CD8-positive, alpha-beta memory T cell (primary cell): ENCODE measurements around the gene TUT4. TPM values are rescaled to one million over a fixed set of nuclear protein-coding genes. Genes with fewer than 3 reads are reported as not detected.
"Not testable (repeated sequence)": the region's sequence is repeated elsewhere in the genome, so short reads cannot be mapped to it uniquely, and the experiment has no call there.

Experiments used
- CTCF ChIA-PET: fragments of 350-600 bp; sonication (Branson Sonifier 250); formaldehyde crosslinking; loops from one replicate; lab custom pipeline; 2021; ENCODE audit warnings: antibody characterized with exemption; lab: Charles Lee
- POLR2A ChIA-PET: fragments of 350-600 bp; sonication (Branson Sonifier 250); formaldehyde crosslinking; loops from one replicate; lab custom pipeline; 2021; ENCODE audit warnings: antibody characterized with exemption; lab: Charles Lee
- DNase-seq, 5 donors: peaks; one replicate each; pipeline versions ENCODE4 v3.0.0 to v3.0.0-alpha.2; 2020 to 2022; ENCODE audit warnings: mixed read lengths in 1 of 5
- H3K27ac ChIP-seq: one replicate; pipeline ENCODE4 v1.7.0; 2013; ENCODE audit warnings: low read depth, mild to moderate bottlenecking, low read length, moderate library complexity
- H3K27me3 ChIP-seq: 2 replicates; pipeline ENCODE4 v1.7.0; 2013; ENCODE audit warnings: low read length, mild to moderate bottlenecking; ENCODE audit not compliant: insufficient read depth, poor library complexity, severe bottlenecking
- H3K36me3 ChIP-seq: 2 replicates; pipeline ENCODE4 v1.7.0; 2013; ENCODE audit warnings: mild to moderate bottlenecking, low read length, moderate library complexity; ENCODE audit not compliant: insufficient read depth
- H3K4me1 ChIP-seq: 2 replicates; pipeline ENCODE4 v1.7.0; 2013; ENCODE audit warnings: mild to moderate bottlenecking, low read length, moderate library complexity; ENCODE audit not compliant: insufficient read depth
- H3K4me3 ChIP-seq: 2 replicates; pipeline ENCODE4 v1.7.0; 2013; ENCODE audit warnings: mild to moderate bottlenecking, low read length
- H3K9me3 ChIP-seq: 2 replicates; pipeline ENCODE4 v1.7.0; 2013; ENCODE audit warnings: mild to moderate bottlenecking, low read length
- H3K27ac Mint-ChIP-seq, 8 donors: one replicate each; pipeline ENCODE4 v1.8.0; 2020 to 2021; ENCODE audit warnings: mixed read lengths in 8 of 8, mild to moderate bottlenecking in 6 of 8, inconsistent platforms in 3 of 8, moderate library complexity in 3 of 8
- H3K27me3 Mint-ChIP-seq, 2 donors: one replicate each; pipeline ENCODE4 v1.8.0; 2020 to 2021; ENCODE audit warnings: mixed read lengths in 2 of 2, mild to moderate bottlenecking in 1 of 2, moderate library complexity in 1 of 2
- H3K36me3 Mint-ChIP-seq, 3 donors: one replicate each; pipeline ENCODE4 v1.8.0; 2020 to 2021; ENCODE audit warnings: mixed read lengths in 3 of 3, inconsistent platforms in 1 of 3, mild to moderate bottlenecking in 1 of 3
- H3K4me1 Mint-ChIP-seq, 3 donors: one replicate each; pipeline ENCODE4 v1.8.0; 2020 to 2021; ENCODE audit warnings: mixed read lengths in 3 of 3, inconsistent platforms in 1 of 3, mild to moderate bottlenecking in 1 of 3
- H3K4me3 Mint-ChIP-seq, 7 donors: one replicate each; pipeline ENCODE4 v1.8.0; 2020 to 2021; ENCODE audit warnings: mixed read lengths in 7 of 7, mild to moderate bottlenecking in 6 of 7, moderate library complexity in 4 of 7, inconsistent platforms in 2 of 7
- H3K9me3 Mint-ChIP-seq, 5 donors: one replicate each; pipeline ENCODE4 v1.8.0; 2020 to 2022; ENCODE audit warnings: mixed read lengths in 5 of 5, mild to moderate bottlenecking in 3 of 5, moderate library complexity in 2 of 5, inconsistent platforms in 1 of 5
- polyA plus RNA-seq: library from polyadenylated mRNA; unstranded; fragments of 300-500 nt; fragmentation: Illumina TruSeq; gene quantifications from one replicate; pipeline ENCODE4 v1.2.3, GENCODE V29; 2021
- total RNA-seq, 2 experiments: library from RNA; stranded (reverse); gene quantifications; one replicate each; pipeline ENCODE4 v1.2.3, GENCODE V29; 2021

Gene TUT4
- total and polyA plus RNA-seq, 3 experiments from 2014 or later: 40.1 to 63.1 (median 54.1) TPM

DNA sequence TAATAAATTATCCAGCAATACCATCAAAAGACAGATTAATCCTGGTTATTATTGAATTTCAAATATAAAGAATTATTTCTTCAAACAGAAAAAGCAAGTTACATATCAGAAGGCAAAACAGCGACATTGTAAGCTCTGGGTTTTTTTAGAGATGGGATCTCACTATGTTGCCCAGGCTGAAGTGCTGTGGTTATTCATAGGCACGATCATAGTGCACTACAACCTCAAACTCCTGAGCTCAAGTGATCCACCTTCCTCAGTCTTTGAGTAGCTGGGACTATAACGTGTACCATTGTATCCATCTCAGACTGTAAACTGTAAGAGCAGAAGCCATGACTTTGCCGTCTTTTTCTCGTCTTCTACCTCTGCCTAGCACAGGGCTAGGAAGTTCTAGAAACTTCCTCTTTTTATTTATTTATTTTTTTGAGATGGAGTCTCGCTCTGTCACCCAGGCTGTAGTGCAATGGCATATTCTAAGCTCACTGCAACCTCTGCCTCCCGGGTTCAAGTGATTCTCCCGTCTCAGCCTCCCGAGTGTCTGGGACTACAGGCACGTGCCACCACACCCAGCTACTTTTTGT is 29.3 kb upstream of the TUT4 start:
- POLR2A ChIA-PET: interaction anchor here (0.7 kb wide), 3 partner anchors 11 to 68 kb away, joined by 7 to 12 read pairs (median 10); no protein-coding TSS in a partner anchor
- no peaks in the 10 kb centered on the region for H3K27me3 ChIP-seq
- H3K36me3 Mint-ChIP-seq: no peaks in the 10 kb centered on the region
- no peak for DNase-seq
- no peaks in the 10 kb centered on the region for H3K36me3 ChIP-seq
- peaks cover 5 to 10% (median 9%) of the 10 kb centered on the region in 3 donors for H3K4me1 Mint-ChIP-seq
- H3K4me3 Mint-ChIP-seq: no peak overlapping the region
- no peaks in the 10 kb centered on the region for H3K4me1 ChIP-seq
- H3K27ac Mint-ChIP-seq: peak overlapping the region in 1 of 8 donors; percentile 8
- H3K27me3 Mint-ChIP-seq: no peaks in the 10 kb centered on the region
- H3K27ac ChIP-seq: no peak overlapping the region
- H3K9me3 ChIP-seq: no peaks in the 10 kb centered on the region
- CTCF ChIA-PET: no interaction called here
- H3K4me3 ChIP-seq: no peak overlapping the region
- H3K9me3 Mint-ChIP-seq: no peaks in the 10 kb centered on the region

DNA sequence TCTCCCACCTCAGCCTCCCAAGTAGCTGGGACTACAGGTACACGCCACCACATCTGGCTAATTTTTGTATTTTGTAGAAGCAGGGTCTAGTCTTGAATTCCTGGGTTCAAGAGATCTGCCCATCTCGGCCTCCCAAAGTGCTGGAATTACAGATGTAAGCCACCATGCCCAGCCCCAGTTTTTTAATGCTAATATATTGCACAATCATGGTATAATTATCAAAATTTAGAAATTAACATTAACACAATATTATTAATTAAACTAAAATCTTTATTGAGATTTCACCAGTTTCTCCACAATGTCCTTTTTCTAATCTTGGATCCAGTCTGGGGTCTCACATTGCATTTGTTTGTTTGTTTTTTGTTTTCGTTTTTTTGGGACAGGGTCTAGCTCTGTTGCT is 27.4 kb upstream of the TUT4 start:
- Mint-ChIP-seq H3K36me3 (peaks cover 0 to 4% (median 0%) of the 10 kb centered on the region in 3 donors), H3K9me3 (no peaks in the 10 kb centered on the region), H3K27me3 (no peaks in the 10 kb centered on the region), H3K4me1 (peaks cover 5 to 15% (median 9%) of the 10 kb centered on the region in 3 donors), H3K4me3 (no peak overlapping the region), H3K27ac (no peak overlapping the region)
- no peak for DNase-seq
- Histone ChIP-seq H3K27ac (no peak overlapping the region), H3K9me3 (no peaks in the 10 kb centered on the region), H3K36me3 (no peaks in the 10 kb centered on the region), H3K27me3 (no peaks in the 10 kb centered on the region), H3K4me1 (no peaks in the 10 kb centered on the region), H3K4me3 (no peak overlapping the region)
- ChIA-PET POLR2A (no interaction called here), CTCF (no interaction called here)

DNA sequence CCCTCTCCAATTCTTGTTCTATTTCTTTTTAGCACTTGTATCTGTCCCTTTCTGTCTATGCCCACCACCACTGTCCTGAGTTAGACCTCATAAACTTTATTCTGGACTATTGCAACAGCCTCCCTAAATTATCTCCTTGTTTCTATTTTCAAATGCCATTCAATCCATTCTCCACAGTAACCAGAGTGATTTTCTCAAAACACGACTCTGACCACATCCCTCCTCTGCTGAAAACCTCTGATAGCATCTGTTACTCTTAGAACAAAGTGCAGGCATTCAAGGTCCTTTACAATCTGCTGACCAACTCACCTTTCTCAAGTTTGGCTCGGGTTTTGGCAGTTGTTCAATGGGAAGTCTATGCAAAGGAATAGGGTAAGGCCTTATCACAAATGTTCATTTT is 26.5 kb upstream of the TUT4 start:
- H3K4me3 ChIP-seq: no peak overlapping the region
- no peak for DNase-seq
- no peaks in the 10 kb centered on the region for H3K9me3 ChIP-seq
- H3K27ac ChIP-seq: no peak overlapping the region
- ChIA-PET CTCF (interaction anchor here (1.0 kb wide), 1 partner anchor 107 kb away, joined by 3 read pairs; no protein-coding TSS in a partner anchor), POLR2A (no interaction called here)
- Mint-ChIP-seq H3K27me3 (no peaks in the 10 kb centered on the region), H3K36me3 (peaks cover 0 to 4% (median 0%) of the 10 kb centered on the region in 3 donors), H3K4me3 (no peak overlapping the region), H3K4me1 (peaks cover 5 to 19% (median 11%) of the 10 kb centered on the region in 3 donors), H3K9me3 (no peaks in the 10 kb centered on the region), H3K27ac (peak overlapping the region in 4 of 8 donors; percentile 0 to 17 (median 2))
- H3K4me1 ChIP-seq: no peaks in the 10 kb centered on the region
- no peaks in the 10 kb centered on the region for H3K36me3 ChIP-seq
- no peaks in the 10 kb centered on the region for H3K27me3 ChIP-seq

DNA sequence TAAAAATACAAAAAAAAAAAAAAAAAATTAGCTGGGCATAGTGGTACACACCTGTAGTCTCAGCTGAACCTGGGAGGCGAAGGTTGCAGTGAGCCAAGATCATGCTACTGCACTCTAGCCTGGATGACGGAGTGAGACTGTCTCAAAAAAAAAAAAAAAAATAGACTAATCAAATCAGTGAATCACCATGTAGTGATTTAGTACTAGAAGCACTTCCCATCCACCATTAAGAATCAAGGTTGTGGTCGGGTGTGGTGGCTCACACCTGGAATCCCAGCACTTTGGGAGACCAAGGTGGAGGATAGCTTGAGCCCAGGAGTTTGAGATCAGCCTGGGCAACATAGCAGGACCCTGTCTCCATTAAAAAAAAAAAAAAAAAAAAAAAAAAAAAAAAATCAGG is 25.2 kb upstream of the TUT4 start:
- H3K9me3 ChIP-seq, H3K27ac ChIP-seq, H3K9me3 Mint-ChIP-seq, H3K4me3 ChIP-seq, H3K27me3 Mint-ChIP-seq, POLR2A ChIA-PET, H3K27ac Mint-ChIP-seq, H3K27me3 ChIP-seq, H3K4me1 ChIP-seq, H3K36me3 ChIP-seq, H3K36me3 Mint-ChIP-seq, DNase-seq, H3K4me3 Mint-ChIP-seq: not testable (repeated sequence)
- peaks cover 5 to 19% (median 12%) of the 10 kb centered on the region in 3 donors for H3K4me1 Mint-ChIP-seq
- CTCF ChIA-PET: interaction anchor here (1.0 kb wide), 1 partner anchor 108 kb away, joined by 3 read pairs; no protein-coding TSS in a partner anchor

DNA sequence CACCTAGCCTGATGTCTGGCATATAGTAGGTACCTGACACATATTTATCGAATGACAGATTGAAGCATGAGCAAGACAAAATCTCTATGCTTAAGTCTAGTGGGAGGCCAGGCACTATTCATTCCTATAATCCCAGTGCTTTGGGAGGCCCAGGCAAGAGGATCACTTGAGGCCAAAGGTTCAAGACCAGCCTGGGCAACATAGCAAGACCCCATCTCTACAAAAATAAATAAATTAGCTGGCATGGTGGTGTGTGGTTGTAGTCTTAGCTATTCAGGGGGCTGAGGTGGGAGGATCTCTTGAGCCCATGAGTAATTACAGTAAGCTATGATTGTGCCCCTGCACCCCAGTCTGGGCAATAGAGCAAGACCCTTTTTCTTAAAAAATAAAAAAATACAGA is 23.2 kb upstream of the TUT4 start:
- Histone ChIP-seq H3K9me3 (no peaks in the 10 kb centered on the region), H3K4me3 (no peak overlapping the region), H3K27me3 (no peaks in the 10 kb centered on the region), H3K36me3 (no peaks in the 10 kb centered on the region), H3K4me1 (no peaks in the 10 kb centered on the region), H3K27ac (no peak overlapping the region)
- H3K9me3 Mint-ChIP-seq: no peaks in the 10 kb centered on the region
- no peak overlapping the region for H3K27ac Mint-ChIP-seq
- no peak overlapping the region for H3K4me3 Mint-ChIP-seq
- peaks cover 5 to 19% (median 16%) of the 10 kb centered on the region in 3 donors for H3K4me1 Mint-ChIP-seq
- DNase-seq: no peak
- H3K36me3 Mint-ChIP-seq: peaks cover 0 to 4% (median 0%) of the 10 kb centered on the region in 3 donors
- no peaks in the 10 kb centered on the region for H3K27me3 Mint-ChIP-seq
- CTCF ChIA-PET: interaction anchor here (1.2 kb wide), 1 partner anchor 11 kb away, joined by 3 read pairs; no protein-coding TSS in a partner anchor
- POLR2A ChIA-PET: no interaction called here

DNA sequence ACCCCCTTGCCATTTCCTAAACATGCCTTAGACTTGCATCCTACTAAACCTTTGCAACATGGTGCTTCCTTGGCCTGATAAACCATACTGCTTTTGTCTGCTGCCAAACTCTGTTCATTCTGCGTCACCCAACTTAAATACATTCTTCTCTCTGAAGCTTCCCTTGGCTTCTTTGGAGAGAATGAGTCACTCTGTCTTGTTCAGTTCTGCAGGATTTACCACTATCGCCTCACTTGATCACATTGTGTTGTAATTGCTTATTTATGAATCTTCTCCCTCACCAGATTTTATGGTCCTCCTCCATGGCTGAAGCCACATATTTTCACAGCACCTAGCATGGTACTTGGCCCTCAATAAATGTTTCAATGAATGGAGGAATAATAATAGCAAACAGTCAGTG is 21.7 kb upstream of the TUT4 start:
- H3K4me3 Mint-ChIP-seq: no peak overlapping the region
- Histone ChIP-seq H3K36me3 (no peaks in the 10 kb centered on the region), H3K4me1 (no peaks in the 10 kb centered on the region), H3K27ac (no peak overlapping the region), H3K9me3 (no peaks in the 10 kb centered on the region), H3K4me3 (no peak overlapping the region), H3K27me3 (no peaks in the 10 kb centered on the region)
- peak overlapping the region in 1 of 8 donors; percentile 0 for H3K27ac Mint-ChIP-seq
- CTCF ChIA-PET: no interaction called here
- H3K9me3 Mint-ChIP-seq: no peaks in the 10 kb centered on the region
- no peaks in the 10 kb centered on the region for H3K27me3 Mint-ChIP-seq
- peaks cover 0 to 4% (median 0%) of the 10 kb centered on the region in 3 donors for H3K36me3 Mint-ChIP-seq
- no peak for DNase-seq
- H3K4me1 Mint-ChIP-seq: peaks cover 5 to 18% (median 14%) of the 10 kb centered on the region in 3 donors
- POLR2A ChIA-PET: no interaction called here

DNA sequence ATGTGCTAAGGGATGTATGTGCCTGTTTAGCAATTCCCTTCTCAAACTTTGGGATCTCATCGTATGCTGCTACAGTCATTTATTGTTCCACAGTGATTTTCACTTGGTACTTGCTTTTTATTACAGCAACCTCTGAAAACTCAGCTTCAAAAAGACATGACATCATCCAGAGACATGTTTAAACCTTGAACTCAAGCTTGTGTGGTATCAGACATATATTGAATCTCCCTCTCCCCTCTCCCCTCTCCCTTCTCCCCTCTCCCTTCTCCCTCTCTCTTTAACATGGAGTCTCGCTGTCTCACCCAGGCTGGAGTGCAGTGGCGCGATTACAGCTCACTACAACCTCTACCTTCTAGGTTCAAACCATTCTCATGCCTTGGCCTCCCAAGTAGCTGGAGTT is 19.5 kb upstream of the TUT4 start:
- peaks cover 0 to 4% (median 0%) of the 10 kb centered on the region in 3 donors for H3K36me3 Mint-ChIP-seq
- DNase-seq: no peak
- POLR2A ChIA-PET: no interaction called here
- CTCF ChIA-PET: no interaction called here
- H3K4me3 ChIP-seq: no peak overlapping the region
- H3K4me3 Mint-ChIP-seq: no peak overlapping the region
- no peaks in the 10 kb centered on the region for H3K27me3 ChIP-seq
- H3K9me3 Mint-ChIP-seq: no peaks in the 10 kb centered on the region
- H3K27ac Mint-ChIP-seq: no peak overlapping the region
- peaks cover 0 to 22% (median 9%) of the 10 kb centered on the region in 3 donors for H3K4me1 Mint-ChIP-seq
- no peak overlapping the region for H3K27ac ChIP-seq
- H3K4me1 ChIP-seq: no peaks in the 10 kb centered on the region
- H3K36me3 ChIP-seq: no peaks in the 10 kb centered on the region
- H3K27me3 Mint-ChIP-seq: no peaks in the 10 kb centered on the region
- no peaks in the 10 kb centered on the region for H3K9me3 ChIP-seq

DNA sequence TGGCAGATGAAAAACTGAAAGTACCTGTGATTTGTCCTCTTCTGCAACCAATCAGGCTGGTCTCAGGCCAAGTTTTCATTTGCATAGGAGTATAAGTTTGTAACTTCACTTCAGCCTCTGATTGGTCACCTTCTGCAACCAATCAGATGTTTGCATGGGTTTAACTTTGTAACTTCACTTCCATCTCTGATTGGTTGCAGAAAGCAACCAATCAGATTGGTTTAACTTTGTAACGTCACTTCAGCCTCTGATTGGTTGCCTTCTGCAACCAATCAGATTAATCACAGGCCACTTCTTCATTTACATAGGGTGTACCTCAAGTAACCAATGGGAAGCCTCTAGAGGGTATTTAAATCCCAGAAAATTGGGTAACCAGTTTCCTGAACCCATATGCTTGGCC is 18.9 kb upstream of the TUT4 start:
- no peaks in the 10 kb centered on the region for H3K9me3 Mint-ChIP-seq
- DNase-seq: no peak
- H3K4me3 ChIP-seq: no peak overlapping the region
- no peak overlapping the region for H3K27ac ChIP-seq
- POLR2A ChIA-PET: no interaction called here
- no peaks in the 10 kb centered on the region for H3K9me3 ChIP-seq
- H3K4me3 Mint-ChIP-seq: no peak overlapping the region
- peaks cover 0 to 22% (median 9%) of the 10 kb centered on the region in 3 donors for H3K4me1 Mint-ChIP-seq
- no peak overlapping the region for H3K27ac Mint-ChIP-seq
- H3K4me1 ChIP-seq: no peaks in the 10 kb centered on the region
- no peaks in the 10 kb centered on the region for H3K27me3 Mint-ChIP-seq
- CTCF ChIA-PET: no interaction called here
- H3K36me3 Mint-ChIP-seq: peaks cover 0 to 4% (median 0%) of the 10 kb centered on the region in 3 donors
- H3K36me3 ChIP-seq: no peaks in the 10 kb centered on the region
- H3K27me3 ChIP-seq: no peaks in the 10 kb centered on the region
